Measurements from ENCODE around the gene EML6. TPM values are rescaled to one million over a fixed set of nuclear protein-coding genes. Genes with fewer than 3 reads are reported as not detected.

Gene EML6
- total RNA-seq, 4 donors from 2014 or later = 2.7 to 42.5 (median 11.9) TPM

- intact Hi-C loops (cut with DNase I; ENCODE audit: low total_unique reads) (loop anchor here (5.0 kb wide), 1 partner anchor 82 kb away; no protein-coding TSS in a partner anchor), in situ Hi-C loops (cut with MboI; ENCODE audit: low sequenced_read_pairs in 4 of 4) (no loop called here)
- Histone ChIP-seq H3K27me3 (no peaks in the 10 kb centered on the region), H3K27ac (peak overlapping the region; percentile 5 to 93 (median 90)), H3K9me3 (no peaks in the 10 kb centered on the region), H3K4me3 (no peak overlapping the region), H3K36me3 (no peaks in the 10 kb centered on the region), H3K4me1 (peaks cover 53 to 73% of the 10 kb centered on the region in 2 donors)
- TF ChIP-seq POLR2A (IDR thresholded peaks at IDR 0.05) = no peak
- TF ChIP-seq CTCF (IDR thresholded peaks at IDR 0.05 in 4 of 5, conservative IDR thresholded peaks at IDR 0.05 in 1 of 5) = no peak
- no peak for ATAC-seq
- DNase-seq = no peak
These were observed 241.4 kb downstream of the EML6 start for GRCh38 chr2:54964816-54965215.

- no peak for DNase-seq
- peaks cover 57 to 79% of the 10 kb centered on the region in 2 donors for H3K4me1 ChIP-seq
These were observed 242.0 kb downstream of the EML6 start for GRCh38 chr2:54965425-54965824.

GRCh38 chr2:54966165-54966832 is 242.8 kb downstream of the EML6 start:
- Histone ChIP-seq H3K4me1 (peaks cover 65 to 88% of the 10 kb centered on the region in 2 donors), H3K27me3 (no peaks in the 10 kb centered on the region), H3K9me3 (no peaks in the 10 kb centered on the region), H3K4me3 (no peak overlapping the region), H3K27ac (peak overlapping the region; percentile 89 to 93 (median 91)), H3K36me3 (no peaks in the 10 kb centered on the region)
- DNase-seq (peak; percentile 53 to 73), ATAC-seq (peak; percentile 57 to 70)
- in situ Hi-C loops (cut with MboI; ENCODE audit: low sequenced_read_pairs in 4 of 4) = no loop called here
- TF ChIP-seq POLR2A (IDR thresholded peaks at IDR 0.05) (peak in 1 of 2 donors; percentile 18), CTCF (IDR thresholded peaks at IDR 0.05 in 4 of 5, conservative IDR thresholded peaks at IDR 0.05 in 1 of 5) (no peak)
- intact Hi-C loops (cut with DNase I; ENCODE audit: low total_unique reads) = loop anchor here (5.0 kb wide), 1 partner anchor 81 kb away; no protein-coding TSS in a partner anchor

More at GRCh38 chr2:54965425-54965824, 242.0 kb downstream of the EML6 start:
- Histone ChIP-seq H3K4me3 (no peak overlapping the region), H3K27ac (peak overlapping the region; percentile 89 to 93 (median 91)), H3K36me3 (no peaks in the 10 kb centered on the region), H3K27me3 (no peaks in the 10 kb centered on the region), H3K9me3 (no peaks in the 10 kb centered on the region)
- no peak for ATAC-seq
- TF ChIP-seq POLR2A (IDR thresholded peaks at IDR 0.05) (no peak), CTCF (IDR thresholded peaks at IDR 0.05 in 4 of 5, conservative IDR thresholded peaks at IDR 0.05 in 1 of 5) (no peak)
- in situ Hi-C loops (cut with MboI; ENCODE audit: low sequenced_read_pairs in 4 of 4) = no loop called here
- intact Hi-C loops (cut with DNase I; ENCODE audit: low total_unique reads) = loop anchor here (5.0 kb wide), 1 partner anchor 82 kb away; no protein-coding TSS in a partner anchor

- no peak overlapping the region for H3K4me3 ChIP-seq
- DNase-seq (no peak), ATAC-seq (no peak)
- no peaks in the 10 kb centered on the region for H3K27me3 ChIP-seq
- H3K4me1 ChIP-seq = peaks cover 70 to 93% of the 10 kb centered on the region in 2 donors
- no peaks in the 10 kb centered on the region for H3K36me3 ChIP-seq
- intact Hi-C loops (cut with DNase I; ENCODE audit: low total_unique reads) (loop anchor here (5.0 kb wide), 1 partner anchor 80 kb away; no protein-coding TSS in a partner anchor), in situ Hi-C loops (cut with MboI; ENCODE audit: low sequenced_read_pairs in 4 of 4) (no loop called here)
- peak overlapping the region; percentile 89 to 93 (median 91) for H3K27ac ChIP-seq
- TF ChIP-seq CTCF (IDR thresholded peaks at IDR 0.05 in 4 of 5, conservative IDR thresholded peaks at IDR 0.05 in 1 of 5) (no peak), POLR2A (IDR thresholded peaks at IDR 0.05) (no peak)
- H3K9me3 ChIP-seq = no peaks in the 10 kb centered on the region
These were observed 243.4 kb downstream of the EML6 start for GRCh38 chr2:54966837-54967236.

Measured in gastrocnemius medialis (tissue), 4 donors.